OCI-LY7 (cell line): ENCODE measurements around the gene DSTYK.
A peak's percentile ranks its signal among the peaks of the same experiment; 100 is the strongest.

ENCODE experiments used
- CTCF ChIP-seq: fragments of 200-600 bp; sonication (generic); conservative IDR thresholded peaks from 2 replicates; pipeline ENCODE4 v1.5.1; 2014; ENCODE audit warnings: mild to moderate bottlenecking, antibody characterized with exemption, low read length, moderate library complexity, mixed read lengths
- EZH2phosphoT487 ChIP-seq: fragments of 200-600 bp; sonication (generic); IDR thresholded peaks from 2 replicates; pipeline ENCODE4 v1.6.1; 2018; ENCODE audit warnings: low read depth, borderline replicate concordance, mild to moderate bottlenecking, mixed run types, antibody characterized with exemption, low read length, moderate library complexity, mixed read lengths

GRCh38 chr1:205258261-205258691, 46.8 kb upstream of the DSTYK start:
- TF ChIP-seq CTCF, result 0 out of 2 replicates have a peak, but pooled peaks have one; percentile 26
- no peak for TF ChIP-seq EZH2phosphoT487
